ENCODE results near the gene GCN1.

DNA sequence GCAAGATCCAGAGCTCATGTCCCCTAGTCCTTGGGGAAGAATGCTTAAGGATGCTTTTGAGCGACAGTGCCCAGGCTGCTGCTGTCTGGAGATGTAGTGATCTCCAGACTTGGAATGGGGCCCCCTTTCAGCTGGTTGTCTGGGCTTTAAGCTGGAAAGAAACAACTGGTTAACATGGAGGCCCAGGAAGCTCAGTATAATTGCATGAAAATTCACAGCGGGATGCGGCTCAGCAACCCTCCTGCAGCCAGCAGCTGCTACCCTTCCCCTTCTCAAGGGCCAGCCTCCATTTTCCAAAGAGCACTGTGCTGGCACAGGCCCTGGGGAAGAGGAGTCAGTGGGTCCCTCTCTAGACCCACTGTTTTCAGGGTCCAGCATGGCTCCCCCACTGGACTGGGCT, 104.3 kb downstream of the GCN1 start:
- no peak for TF ChIP-seq GATA2 (IDR thresholded peaks at IDR 0.05; ENCODE audit: insufficient read depth, insufficient read length, low read depth, low read length)
- TF ChIP-seq MAX (IDR thresholded peaks at IDR 0.05; ENCODE audit: insufficient read depth, insufficient read length), result no peak
- TF ChIP-seq, protein P1, sequence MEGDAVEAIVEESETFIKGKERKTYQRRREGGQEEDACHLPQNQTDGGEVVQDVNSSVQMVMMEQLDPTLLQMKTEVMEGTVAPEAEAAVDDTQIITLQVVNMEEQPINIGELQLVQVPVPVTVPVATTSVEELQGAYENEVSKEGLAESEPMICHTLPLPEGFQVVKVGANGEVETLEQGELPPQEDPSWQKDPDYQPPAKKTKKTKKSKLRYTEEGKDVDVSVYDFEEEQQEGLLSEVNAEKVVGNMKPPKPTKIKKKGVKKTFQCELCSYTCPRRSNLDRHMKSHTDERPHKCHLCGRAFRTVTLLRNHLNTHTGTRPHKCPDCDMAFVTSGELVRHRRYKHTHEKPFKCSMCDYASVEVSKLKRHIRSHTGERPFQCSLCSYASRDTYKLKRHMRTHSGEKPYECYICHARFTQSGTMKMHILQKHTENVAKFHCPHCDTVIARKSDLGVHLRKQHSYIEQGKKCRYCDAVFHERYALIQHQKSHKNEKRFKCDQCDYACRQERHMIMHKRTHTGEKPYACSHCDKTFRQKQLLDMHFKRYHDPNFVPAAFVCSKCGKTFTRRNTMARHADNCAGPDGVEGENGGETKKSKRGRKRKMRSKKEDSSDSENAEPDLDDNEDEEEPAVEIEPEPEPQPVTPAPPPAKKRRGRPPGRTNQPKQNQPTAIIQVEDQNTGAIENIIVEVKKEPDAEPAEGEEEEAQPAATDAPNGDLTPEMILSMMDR (IDR thresholded peaks at IDR 0.05; ENCODE audit: extremely low read depth in 1 of 2, insufficient read depth in 1 of 2, low read depth in 1 of 2, low read length in 2 of 2), result no peak
- no peak for TF ChIP-seq POLR2AphosphoS5 (IDR thresholded peaks at IDR 0.05; ENCODE audit: insufficient read depth, low read depth, low read length)
- TF ChIP-seq FOS (IDR thresholded peaks at IDR 0.05; ENCODE audit: borderline replicate concordance, insufficient read depth, low read length), result no peak
- TF ChIP-seq EZH2 (IDR thresholded peaks at IDR 0.05; ENCODE audit: borderline replicate concordance, low read depth, low read length, severe bottlenecking), result no peak
- TF ChIP-seq POLR2A (IDR thresholded peaks at IDR 0.05; ENCODE audit: low read depth, low read length), result no peak
- TF ChIP-seq JUN (IDR thresholded peaks at IDR 0.05; ENCODE audit: borderline replicate concordance, insufficient read depth, insufficient read length, low read depth), result no peak

Data from endothelial cell of umbilical vein (primary cell).